Right renal cortex interstitium (tissue), 3 donors: ENCODE measurements around the gene E2F1. TPM values are rescaled to one million over a fixed set of nuclear protein-coding genes. Genes with fewer than 3 reads are reported as not detected.
"Not testable (repeated sequence)": the region's sequence is repeated elsewhere in the genome, so short reads cannot be mapped to it uniquely, and the experiment has no call there.

Experiments used
- DNase-seq, 3 donors: peaks; one replicate each; pipeline ENCODE4 v3.0.0-alpha.2; 2013; ENCODE audit warnings: low read depth in 3 of 3, low spot score in 2 of 3
- polyA plus RNA-seq, 3 donors: library from polyadenylated mRNA; unstranded; fragments of 120-200 nt; gene quantifications; one replicate each; pipeline ENCODE4 v1.2.1, GENCODE V29; 2013; ENCODE audit not compliant: insufficient read length in 3 of 3

Gene E2F1
- polyA plus RNA-seq, 3 donors, result 11.0 to 11.4 (median 11.3) TPM

- DNase-seq, result no peak
Observed at GRCh38 chr20:33713865-33714367, 27.7 kb upstream of the E2F1 start.

DNA sequence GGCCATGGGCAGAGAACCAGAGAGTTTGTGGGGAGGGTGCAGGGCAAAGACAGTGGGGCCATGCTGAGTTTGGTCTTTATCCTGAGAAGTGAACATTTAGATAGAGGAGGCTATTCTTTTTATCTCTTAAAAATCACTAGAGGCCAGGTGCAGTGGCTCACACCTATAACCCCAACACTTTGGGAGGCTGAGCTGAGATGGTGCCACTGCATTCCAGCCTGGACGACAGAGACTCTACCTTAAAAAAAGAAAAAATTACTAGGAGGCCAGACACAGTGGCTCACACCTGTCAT, 25.2 kb upstream of the E2F1 start:
- no peak for DNase-seq

DNA sequence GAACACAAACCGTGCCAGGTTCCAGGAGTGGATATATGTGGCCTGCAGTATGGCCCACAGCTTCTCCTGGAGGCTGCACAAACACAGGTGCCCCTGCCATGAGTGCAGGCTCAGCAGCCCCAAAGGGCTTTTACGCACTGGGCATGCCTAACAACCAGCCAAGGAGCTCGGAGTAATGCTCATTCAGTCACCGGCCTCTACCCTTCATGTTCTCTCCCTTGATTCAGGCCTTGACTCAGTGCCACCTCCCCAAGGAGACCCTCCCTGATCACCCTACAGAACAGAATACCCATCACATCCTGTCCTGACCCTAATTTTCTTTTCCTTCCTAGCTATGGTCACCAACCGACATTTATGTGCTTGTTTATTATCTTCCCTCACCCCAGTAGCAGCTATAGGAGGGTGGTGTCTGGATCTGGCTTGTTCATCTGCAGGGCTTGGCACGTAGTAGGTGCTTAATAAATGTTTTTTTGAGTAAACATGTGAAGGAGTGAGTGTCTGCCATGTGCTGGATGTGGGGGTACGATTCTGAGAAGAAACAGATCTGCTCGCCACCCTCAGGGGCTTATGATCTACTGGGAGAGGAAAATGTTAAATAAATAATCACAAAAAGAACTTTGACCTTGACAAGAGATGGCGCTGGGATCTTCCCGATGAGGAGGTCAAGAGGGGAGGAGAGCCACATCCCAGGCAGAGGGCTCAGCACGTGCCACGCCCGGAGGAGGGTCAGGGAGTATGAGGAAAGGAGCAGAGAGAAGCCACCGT, 24.7 kb upstream of the E2F1 start:
- DNase-seq, result no peak

GRCh38 chr20:33709905-33710541, 23.8 kb upstream of the E2F1 start:
- no peak for DNase-seq

GRCh38 chr20:33709398-33709797, 23.2 kb upstream of the E2F1 start:
- no peak for DNase-seq

DNA sequence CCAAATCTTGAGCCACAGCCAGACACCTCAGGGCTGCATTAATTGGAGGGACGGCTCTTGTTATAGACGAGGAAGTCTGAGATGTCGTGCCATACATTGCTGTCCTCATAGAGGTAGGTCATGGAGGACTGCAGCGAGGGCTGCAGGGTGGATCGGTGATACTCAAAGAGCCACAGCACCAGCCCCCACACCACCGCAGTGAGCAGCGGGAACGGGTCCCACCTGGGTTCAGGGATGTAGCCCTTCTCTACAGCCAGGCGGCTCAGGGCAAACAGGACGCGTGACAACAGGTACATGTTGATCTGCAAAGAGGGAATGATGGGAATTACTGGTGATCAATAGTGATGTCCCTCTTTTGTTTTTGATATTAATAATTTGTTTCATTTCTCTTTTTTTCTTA, 21.5 kb upstream of the E2F1 start:
- no peak for DNase-seq

- no peak for DNase-seq
Observed at GRCh38 chr20:33704197-33704924, 18.2 kb upstream of the E2F1 start.

DNA sequence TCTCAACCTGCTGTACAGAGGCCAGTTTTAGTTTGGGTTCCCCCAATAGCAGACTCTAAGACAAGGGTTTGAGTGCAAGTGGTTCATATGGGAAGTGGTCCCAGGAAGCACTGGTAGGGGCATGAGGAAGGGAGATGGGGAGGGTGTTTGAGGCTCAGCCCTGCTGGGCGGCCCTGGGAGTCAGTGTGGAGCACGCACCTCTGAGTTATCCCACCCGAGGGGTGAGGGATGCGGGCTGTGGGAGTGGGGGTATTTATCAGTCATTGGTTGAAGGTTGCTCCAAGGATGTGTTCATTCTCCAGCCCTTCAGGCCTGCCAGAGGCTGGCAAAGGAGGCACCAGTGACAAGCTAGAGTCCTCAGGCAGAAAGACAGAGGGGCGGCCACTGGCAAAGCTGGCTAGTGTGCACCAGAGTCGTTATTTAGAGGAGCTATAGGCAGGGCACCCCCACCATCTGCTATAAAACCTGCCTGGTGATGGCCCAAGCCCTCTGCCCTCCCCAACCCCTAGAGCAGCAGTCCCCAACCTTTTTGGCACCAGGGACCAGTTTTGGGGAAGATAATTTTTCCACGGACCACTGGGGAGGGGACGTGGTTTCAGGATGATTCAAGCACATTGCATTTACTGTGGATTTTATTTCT, 17.4 kb upstream of the E2F1 start:
- DNase-seq, result no peak

GRCh38 chr20:33702861-33703260, 16.7 kb upstream of the E2F1 start:
- no peak for DNase-seq

DNA sequence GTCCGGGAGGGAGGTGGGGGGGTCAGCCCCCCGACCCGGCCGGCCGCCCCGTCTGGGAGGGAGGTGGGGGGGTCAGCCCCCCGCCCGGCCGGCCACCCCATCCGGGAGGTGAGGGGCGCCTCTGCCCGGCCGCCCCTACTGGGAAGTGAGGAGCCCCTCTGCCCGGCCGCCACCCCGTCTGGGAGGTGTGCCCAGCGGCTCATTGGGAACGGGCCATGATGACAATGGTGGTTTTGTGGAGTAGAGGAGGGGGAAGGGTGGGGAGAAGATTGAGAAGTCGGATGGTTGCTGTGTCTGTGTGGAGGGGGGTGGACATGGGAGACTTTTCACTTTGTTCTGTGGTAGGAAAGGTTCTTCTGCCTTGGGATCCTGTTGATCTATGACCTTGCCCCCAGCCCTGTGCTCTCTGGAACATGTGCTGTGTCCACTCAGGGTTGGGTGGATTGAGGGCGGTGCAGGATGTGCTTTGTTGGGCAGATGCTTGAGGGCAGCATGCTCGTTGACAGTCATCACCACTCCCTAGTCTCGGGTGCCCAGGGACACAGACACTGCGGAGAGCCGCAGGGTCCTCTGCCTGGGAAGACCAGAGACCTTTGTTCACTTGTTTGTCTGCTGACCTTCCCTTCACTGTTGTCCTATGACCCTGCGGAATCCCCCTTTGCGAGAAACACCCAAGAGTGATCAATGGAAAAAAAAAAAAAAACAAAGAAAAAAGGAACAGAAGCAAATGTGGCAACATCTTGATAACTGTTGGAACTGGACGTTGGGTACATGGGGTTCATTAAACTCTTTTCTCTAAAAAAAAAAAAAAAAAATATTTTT, 15.7 kb upstream of the E2F1 start:
- no peak for DNase-seq

DNA sequence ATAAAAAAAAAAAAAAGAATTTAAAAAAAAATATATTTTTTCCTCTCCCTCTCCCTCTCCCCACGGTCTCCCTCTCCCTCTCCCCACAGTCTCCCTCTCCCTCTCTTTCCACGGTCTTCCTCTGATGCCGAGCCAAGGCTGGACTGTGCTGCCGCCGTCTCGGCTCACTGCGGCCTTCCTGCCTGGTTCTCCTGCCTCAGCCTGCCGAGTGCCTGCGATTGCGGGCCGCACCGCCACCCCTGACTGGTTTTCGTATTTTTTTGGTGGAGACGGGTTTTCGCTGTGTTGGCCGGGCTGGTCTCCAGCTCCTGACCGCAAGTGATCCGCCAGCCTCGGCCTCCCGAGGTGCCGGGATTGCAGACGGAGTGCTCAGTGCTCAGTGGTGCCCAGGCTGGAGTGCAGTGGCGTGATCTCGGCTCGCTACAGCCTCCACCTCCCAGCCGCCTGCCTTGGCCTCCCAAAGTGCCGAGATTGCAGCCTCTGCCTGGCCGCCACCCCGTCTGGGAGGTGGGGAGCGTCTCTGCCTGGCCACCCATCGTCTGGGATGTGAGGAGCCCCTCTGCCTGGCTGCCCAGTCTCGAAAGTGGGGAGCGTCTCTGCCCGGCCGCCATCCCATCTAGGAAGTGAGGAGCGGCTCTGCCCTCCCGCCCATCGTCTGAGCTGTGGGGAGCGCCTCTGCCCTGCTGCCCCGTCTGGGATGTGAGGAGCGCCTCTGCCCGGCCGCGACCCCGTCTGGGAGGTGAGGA, 14.7 kb upstream of the E2F1 start:
- DNase-seq, result not testable (repeated sequence)

- not testable (repeated sequence) for DNase-seq
Observed at GRCh38 chr20:33698966-33699365, 12.8 kb upstream of the E2F1 start.

GRCh38 chr20:33697129-33697528, 10.9 kb upstream of the E2F1 start:
- DNase-seq, result no peak

DNA sequence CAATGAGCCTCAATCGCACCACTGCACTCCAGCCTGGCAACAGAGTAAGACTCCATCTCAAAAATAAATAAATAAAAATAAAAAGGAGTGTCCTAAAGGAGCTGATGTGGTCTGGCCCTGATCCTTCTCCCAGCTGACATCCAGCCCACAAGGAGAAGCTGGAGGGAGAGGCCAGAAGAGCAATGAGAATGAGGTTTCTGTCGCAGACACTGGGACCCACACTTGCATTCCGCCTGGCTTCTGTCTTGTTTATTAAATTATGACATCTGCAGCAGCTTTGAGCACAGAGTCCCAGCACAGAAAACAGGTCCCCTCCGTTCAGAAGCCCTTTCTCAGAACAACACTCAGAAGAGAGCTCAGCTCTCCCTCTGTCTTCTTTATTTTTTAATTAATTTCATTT, 10.3 kb upstream of the E2F1 start:
- no peak for DNase-seq

DNA sequence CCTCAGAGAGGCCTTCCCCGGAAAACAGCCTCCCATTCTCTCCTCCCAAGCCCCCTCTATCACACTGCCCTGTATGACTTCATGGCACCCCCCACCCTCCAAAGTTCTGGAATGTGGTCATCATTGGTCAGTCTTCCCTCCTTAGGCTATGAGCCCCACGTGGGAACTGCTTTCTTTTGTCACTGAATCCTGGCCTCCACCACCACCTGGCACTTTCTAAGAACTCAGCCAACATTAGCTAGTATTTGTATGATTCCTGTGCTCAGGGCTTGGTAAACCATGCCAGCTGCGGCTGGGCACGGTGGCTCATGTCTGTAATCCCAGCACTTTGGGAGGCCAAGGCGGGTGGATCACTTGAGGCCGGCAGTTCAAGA, 8.4 kb upstream of the E2F1 start:
- DNase-seq, result no peak

- no peak for DNase-seq
Observed at GRCh38 chr20:33693741-33694638, 7.8 kb upstream of the E2F1 start.

GRCh38 chr20:33693289-33693688, 7.1 kb upstream of the E2F1 start:
- no peak for DNase-seq

GRCh38 chr20:33689973-33690372, 3.8 kb upstream of the E2F1 start:
- DNase-seq, result no peak

DNA sequence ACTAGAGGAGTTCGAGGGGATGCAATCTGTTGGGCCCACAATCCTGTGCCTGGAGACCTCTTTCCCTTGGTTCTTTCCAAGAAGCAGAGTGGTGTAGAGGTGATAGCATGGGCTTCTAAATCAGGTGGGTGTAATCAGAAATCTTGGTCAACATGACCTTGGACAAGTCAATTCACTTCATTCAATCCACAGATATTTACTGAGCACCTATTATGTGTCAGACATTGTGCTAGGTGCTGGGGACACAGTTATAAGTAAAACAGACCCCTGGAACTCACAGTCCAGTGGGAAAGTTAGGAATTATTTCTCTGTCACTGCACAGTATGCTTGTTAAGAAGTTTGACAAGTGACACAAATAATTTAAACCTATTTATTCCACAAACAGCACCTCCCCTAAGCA, 3.3 kb upstream of the E2F1 start:
- DNase-seq, result no peak
